Midbrain (tissue), 1 donor: ENCODE data around the gene SEC14L1.
A peak's percentile ranks its signal among the peaks of the same experiment; 100 is the strongest.

Source experiments
- DNase-seq: peaks from one replicate; lab custom pipeline; 2025; lab: John Stamatoyannopoulos, UW

Gene SEC14L1

DNA sequence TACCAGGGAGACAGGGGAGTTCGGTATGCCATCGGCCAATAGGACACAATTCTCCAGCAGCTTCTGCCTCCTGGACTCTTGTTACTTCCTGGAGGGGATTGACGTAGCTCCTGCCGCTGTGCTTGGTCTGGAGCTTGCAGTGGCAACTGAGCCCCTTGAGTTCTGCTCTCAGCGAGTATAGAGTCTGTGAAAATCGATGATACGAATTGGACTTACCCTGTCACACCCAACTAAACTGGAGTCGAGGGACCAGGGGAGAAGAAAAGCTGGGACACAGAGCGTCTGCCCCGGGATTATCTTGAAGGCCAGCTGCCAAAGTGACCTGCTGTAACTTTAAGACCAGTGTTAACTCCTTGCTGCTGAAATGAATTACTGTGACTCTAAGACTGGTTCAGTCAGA is 22.2 kb downstream of the SEC14L1 start:
- peak; percentile 27 for DNase-seq

DNA sequence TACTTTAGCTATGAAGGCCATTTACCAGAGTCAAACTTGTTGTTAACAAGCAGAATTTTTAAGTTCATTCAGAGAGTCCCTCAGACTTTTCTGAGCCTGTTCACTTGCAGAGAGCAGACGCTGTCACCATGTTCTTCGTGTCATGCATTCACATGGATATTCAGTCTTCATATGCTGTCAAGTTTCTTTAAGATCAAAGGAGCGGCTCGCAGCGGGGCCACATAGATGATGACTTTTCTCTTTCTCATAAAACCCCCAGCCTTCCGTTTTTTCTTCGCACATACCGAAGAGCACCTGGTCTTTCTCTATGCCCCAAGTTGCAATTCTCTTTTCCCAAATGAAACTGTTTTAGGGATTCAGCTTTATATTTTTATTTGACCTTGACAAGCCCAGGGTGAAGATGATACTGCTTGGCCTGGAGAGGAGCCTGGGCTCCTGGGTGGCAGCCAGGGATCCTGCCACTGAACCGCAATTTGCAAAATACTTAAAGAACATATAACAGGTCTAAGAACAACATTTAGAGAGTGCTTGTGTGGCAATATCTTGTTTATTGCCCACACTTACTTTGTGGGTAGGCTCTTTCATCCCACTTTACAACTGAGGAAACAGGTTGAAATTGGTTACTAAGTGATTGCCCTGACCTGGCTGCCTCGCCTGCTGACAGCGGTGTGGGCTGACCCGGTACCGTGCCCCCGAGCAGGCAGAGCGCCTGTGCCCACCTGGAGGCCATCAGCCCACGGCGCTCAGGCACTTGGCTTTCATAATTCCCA is 22.9 kb downstream of the SEC14L1 start:
- no peak for DNase-seq

DNA sequence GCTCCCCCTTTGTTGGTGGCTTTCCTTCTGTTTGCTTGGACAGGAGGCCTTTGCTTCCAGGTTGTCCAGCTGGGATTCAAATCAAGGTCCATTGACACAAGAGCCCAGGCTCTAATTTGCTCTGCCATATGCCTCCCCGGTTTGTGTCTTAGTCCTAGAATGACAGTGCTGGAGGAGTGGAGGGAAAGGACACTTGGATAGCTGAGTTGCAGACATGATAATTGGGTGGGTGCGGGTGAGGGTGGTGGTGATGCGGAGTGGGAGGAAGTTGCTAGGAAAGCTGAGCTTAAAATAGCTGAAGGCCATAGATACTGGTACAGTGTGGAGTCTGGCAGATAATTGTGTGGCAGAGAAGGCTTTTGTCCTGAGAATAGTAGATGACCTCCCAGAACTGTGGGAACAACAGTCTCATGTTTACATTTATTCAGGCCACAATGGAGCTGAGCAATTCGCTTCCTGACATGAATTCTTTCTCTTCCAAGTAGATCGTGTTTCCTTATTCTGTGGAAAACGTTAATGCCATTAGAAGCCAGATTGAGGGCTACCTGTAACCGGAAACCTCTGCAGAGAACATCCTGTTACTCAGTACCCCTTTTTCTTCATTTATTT is 23.8 kb downstream of the SEC14L1 start:
- DNase-seq: peak; percentile 38

DNA sequence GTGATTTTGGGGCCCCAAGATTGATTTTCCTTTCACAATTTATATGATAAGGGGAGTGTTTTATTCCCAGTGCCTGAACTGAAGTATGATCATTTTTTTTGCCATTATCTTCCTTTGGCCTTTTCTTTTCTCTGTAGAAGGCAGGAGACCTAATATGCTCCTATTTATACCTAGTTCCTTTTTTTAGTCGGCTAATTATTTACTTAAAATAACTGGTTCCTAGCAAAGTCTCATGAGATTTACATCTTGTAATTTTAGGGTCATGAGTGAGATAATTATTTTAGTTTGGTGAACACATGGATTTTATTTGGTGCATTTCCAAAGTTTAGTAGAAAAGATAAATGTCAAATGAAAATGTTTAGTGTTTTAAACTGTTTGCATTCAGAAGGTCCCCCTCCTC is 24.8 kb downstream of the SEC14L1 start:
- DNase-seq: no peak

DNA sequence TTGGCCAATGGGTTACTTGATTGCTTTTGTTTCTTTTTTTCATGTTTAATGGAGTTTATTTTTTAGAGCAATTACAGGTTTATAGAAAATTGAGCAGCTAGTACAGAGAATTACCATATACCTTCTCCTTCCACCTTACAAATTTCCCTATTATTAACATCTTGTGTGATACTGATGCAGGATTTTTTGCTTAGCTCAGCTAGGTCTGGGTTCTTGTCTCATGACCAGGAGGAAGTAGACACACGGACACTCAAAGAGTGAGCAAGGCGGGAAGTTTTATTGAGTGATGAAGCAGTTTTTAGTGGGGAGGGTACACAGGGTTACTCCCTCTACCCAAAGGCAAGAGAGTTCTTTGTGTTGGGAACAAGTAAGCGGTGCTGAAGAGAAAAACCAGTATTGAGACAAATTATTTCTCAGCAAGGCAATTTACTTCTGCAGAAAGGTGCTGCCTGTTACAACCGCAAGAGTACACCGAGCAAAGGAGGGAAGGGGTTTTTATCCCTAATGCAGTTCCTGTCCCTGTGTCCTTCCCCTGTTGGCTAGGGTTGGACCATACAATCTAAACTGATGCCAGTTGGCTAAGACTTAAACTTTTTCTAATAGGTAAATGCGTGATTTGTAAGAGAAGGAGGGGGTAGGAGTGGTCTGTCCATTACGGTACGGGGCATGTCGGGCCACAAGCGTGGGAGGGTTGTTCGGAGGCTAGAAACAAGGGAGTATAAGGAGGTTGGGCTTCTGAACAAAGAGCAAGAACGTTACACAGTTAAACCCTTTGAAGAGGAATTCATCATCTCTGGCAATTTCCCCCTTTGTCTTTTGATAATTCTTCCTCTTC is 26.9 kb downstream of the SEC14L1 start:
- no peak for DNase-seq

DNA sequence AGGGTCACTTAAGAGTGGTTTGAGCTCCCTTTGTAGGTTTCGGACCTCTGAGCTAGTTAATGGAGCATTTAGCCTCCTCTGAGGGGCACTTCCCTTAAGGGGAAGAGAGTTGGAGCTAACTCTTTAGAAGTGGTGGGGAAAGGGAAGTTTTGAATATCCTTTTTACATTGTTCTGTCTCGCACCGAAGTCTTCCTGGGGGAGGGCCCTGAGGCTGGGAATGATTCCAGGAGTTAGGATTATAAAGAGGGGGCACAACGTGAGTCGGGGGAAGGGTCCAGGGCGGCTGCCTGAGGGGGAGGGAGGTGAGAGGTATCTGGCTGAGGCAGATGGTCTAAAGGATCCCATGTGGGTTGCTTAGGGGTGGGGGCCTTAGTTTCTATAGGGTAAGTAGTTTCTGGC is 32.3 kb downstream of the SEC14L1 start:
- no peak for DNase-seq

DNA sequence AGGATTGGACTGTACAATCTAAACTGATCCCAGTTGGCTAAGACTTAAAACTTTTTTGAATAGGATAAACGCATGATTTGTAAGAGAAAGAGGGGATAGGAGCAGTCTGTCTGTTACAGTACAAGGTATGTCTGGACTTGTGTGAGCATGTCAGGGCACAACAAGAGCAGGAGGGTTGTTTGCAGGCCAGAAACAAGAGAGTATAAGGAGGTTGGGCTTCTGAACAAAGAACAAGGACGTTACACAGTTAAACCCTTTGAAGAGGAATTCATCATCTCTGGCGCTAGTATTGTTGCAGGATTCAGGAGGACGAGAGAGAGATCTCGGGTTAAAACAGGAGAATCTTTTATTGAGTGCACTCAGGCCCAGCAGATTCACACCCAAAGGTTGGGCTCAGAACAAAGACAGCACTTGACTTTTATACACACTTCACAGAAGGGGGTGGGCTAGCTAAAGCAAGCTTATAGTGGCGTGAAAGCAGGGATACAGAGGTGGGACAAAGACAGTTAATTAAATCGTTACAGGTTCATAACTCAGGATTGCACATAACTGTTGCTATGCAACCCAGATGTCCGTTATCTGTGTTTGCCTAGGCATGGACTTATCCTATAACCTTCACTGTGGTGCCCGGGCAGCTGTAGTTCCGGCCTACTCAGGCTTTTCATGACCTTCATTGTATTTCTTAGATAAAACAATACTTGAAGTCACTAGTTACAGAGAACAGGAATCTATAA is 34.3 kb downstream of the SEC14L1 start:
- DNase-seq: no peak

DNA sequence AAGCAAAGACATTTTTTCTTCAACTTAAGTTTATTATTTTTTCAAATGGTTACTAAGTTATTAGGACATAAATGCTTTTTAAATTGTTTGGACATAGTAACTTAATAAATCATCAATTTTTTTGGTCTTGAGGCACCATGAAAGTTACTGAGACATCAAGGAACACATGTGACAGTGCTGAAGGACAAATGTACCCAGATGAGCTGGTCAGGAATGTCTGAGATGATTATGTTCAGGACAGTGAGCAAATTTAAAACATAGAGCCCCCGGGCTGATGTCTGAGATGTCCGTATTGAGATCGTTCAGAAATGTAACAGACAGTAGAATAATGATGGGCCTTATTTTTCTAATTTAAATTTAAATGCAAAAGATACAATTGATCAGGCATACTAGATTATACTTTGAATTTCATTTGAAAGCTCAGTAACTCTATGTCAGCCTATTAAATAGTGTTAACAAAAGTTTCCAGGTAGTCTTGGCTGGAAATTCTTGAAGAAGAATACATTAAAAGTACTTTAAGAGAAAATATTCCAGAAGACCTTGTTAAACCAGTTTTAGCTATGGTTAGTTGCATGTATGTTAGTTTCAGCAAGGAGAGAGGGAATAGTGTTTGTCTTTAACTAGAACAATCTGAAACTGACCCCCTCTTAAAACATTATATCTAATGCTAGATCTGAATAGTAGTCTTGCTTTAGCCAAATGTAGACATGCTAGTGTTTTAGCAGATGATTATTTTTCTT is 36.4 kb downstream of the SEC14L1 start:
- no peak for DNase-seq

DNA sequence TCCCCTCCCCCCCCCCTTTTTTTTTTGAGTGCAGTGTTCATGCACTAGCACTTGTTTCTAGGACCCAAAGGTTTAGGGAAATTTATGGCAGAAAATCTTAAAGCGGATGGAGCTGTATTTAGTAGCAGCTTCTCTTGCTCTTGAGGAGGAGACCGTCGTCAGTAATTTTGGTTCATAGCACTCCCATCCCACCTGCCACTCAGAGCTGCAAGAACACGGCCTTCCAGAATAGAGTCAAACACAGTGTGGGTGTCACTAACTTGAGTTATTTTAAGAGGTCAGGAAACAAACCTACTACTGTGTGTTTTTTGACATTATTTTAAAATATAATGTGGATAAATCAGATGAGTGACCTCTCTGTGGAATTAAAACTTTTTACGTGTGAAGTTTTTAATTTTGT is 37.3 kb downstream of the SEC14L1 start:
- DNase-seq: no peak

DNA sequence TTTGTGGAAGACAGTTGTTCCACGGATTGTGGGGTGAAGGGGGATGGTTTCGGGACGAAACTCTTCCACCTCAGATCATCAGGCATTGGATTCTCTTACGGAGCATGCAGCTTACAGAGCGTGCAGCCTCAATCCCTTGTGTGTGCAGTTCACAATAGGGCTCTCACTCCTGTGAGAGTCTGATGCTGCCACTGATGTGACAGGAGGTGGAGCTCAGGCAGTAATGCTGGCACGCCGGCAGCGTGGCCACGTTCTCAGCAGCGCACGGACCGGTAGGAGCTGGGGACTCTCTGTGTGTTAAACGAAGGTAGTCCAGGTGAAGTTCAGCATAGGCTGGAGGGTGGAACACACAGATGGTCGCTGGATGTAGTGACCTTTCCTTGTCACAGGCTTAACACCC is 37.8 kb downstream of the SEC14L1 start:
- DNase-seq: peak; percentile 32

DNA sequence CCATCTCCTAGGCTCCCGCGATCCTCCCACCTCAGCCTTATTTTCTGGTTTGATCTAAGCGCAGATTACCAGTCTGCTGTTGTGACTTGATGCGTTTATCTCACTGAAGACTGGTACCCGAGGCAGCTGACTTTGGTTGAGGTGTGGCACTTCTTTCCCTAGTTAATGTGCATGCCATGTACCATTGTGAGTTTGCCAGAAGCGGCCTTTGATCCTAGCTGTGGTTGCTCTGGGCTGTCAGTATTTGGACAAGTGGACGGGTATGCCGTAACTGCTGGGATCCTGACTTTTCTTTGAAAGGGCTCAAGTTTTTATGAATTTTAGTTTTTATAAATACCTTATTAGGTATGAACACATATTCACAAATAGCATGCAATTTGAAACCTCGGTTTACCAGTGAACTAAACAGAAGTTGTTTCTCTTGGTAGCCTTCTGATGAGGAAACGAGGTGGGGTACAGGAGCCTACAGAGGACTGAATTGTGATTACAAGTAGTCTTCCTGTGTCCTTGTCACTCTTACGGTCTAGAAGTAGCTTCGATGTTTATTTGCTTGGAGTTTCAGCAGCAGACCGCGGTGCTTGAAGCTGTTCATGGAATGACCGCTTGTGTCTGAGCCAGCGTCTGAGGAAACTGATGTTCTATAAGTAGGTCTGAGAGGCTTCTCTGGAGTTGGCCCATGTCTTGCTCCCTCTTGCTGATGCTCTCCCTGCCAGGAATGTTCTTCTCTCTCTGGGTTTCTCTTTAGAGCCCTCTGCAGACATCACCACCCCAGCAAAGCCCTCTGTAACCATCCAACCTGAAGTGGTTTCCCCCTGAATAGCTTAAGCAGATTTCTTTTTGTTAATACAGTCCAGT is 40.0 kb downstream of the SEC14L1 start:
- DNase-seq: no peak

DNA sequence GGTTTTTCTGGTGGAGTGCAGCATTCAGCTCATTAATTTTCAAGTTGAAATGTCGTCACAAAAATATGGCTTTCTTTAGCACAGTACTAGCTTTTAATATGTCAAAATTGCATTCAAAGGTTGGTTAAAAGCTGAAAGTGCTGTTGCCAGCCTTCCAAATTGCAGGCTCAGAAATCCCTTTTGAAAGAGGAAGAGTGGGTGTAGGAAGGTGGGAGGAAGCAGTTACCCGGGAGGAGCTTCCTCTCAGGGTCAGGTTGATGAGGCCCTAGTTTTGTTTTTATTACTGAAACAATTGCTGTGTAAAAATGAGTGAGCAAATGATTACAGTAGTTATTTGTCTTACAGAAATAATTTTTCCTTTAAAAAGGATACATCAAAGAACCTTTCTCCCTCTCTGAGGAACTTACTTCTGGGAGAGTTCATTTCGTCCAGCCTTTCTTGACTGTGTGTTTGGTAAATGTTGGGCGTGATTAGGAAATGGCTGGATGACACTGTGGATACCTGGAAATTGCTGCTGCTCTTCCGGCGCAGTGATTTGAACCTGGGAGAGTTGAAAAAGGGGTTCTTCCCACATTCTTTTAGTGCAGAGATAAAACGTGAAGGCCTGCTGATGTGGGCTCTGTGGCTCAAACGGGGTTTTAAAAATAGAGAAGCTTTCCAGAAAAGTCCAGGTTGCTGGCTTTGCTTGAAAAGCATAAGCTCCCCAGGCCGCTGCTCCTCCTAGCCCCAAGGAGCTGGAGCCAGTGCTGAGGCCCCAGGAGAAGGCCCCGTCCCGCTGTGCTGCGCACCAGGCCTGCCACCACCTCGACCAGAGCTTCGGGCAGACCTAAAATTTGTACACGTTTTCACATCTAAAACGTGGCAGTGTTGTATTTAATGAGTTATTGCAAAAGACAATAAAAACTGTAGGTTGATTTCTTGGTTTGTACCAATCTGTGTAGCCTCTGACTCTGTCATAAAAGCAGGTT is 41.7 kb downstream of the SEC14L1 start:
- DNase-seq: no peak

DNA sequence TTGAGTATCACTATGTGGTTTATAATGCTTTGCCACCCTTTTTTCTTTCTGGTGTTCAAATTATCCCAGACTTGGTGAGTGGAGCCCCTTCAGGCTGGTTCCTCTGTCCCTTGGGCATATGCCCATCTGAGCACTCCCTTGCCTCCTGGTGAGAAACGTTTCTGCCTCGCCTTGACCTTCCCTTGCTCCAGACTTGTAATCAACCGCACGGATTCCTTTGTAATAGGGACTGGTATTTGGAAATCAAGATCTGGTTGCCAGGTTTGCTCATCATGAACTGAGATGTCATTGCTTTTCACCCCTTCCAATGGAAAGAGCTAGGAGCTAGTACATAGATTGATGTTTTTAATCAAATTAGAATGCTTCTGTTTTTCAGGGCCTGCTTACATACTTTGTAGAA is 43.7 kb downstream of the SEC14L1 start:
- DNase-seq: no peak

DNA sequence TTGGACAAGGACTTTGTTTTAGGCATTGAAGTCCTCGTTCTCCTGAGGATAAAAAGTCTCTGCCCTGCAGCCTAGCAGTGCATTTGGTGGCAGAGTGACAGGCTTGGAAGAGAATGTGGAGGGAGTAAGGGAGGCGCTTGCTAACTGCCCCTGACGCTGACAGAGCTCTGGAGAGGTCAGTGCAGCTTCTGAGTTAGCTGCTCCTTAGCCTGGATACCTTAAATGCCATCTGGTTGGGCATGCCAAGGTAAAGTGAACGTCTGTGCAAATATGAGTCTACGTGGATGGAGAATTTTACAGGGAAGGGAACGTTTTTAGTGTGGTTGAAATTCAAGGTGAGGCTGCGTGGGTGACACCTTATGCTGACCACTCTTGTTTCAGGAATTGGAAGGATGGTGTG is 44.4 kb downstream of the SEC14L1 start:
- DNase-seq: no peak

DNA sequence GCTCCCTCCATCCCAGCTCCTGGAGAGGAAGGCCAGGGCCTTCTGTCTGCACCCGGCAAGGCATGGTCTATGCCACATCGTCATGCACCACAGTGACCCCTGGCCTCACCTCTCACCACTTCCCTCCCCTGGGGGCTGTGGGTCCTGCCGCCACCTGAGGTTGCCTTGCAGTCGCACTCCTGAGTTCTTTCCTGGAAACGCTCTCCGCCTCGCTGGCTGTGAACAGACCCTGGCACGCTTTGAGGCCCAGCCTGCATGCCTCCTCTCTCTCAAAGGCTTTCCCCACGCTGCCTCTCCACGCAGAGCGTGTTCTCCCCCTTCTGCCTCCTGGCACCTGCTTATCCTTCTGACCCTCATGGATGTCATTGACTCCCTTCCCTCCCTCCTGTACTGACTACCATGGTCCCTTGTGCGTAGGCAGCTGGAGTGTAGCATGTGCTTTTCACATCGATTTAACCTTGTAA is 45.4 kb downstream of the SEC14L1 start:
- no peak for DNase-seq

DNA sequence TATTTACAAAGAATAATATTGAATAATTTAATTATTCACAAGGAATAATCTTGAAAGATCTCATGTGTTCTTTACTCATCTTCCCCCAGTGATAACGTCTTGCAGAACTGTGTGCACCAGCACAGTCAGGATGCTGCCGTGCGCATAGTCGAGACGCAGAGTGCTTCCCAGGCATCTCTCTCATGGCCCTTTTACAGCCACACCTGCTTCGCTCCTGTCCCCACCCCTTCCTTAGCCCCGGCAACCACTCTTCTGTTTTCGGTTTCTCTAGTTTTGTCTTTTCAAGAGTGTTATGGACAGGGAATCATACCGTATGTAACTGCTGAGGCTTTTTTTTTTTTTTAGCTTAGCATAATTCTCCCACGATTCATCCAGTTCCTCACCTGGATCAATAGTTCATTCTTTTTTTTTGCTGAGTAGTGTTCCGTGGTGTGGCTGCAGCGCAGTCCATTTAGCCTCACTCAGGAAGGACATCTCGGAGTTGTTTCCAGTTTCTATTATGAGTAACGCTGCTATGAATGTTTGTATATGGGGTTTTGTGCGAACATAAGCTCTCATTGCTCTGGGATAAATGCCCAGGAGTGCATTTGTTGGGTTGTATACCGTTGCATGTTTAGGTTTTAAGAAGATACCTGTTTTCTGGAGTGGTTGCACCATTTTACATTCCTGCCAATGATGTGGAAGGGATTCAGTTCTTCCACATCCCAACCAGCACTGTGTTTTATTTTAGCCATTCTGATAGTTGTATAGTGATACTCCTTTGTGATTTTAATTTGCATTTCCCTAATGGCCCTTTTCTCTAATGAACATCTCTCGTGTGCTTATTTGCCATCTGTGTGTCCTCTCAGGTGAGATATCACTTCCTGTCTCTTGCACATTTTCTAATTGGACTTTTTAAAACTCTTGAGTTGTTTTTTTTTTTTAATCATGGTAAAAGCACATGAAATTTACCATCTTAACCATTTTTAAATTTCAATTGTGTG is 47.6 kb downstream of the SEC14L1 start:
- no peak for DNase-seq

DNA sequence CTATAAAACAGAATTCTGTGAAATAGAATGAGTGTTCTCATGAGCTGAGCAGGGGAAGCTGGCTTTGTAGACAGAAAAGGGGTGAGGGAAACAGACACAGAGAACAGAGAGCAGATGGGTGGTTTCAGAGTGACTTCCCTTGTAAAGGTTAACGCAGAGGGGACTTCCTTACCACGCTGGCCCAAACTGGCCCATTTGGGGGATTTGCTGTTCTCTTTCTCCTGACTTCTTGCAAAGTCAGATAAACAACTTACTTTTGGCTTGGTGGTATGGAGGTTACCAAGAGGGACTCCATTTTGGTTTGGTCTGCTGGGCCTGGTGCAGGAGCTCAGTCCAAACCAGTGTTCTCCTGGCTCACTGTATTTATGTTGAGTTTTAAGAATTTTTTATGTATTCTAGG is 48.4 kb downstream of the SEC14L1 start:
- no peak for DNase-seq

DNA sequence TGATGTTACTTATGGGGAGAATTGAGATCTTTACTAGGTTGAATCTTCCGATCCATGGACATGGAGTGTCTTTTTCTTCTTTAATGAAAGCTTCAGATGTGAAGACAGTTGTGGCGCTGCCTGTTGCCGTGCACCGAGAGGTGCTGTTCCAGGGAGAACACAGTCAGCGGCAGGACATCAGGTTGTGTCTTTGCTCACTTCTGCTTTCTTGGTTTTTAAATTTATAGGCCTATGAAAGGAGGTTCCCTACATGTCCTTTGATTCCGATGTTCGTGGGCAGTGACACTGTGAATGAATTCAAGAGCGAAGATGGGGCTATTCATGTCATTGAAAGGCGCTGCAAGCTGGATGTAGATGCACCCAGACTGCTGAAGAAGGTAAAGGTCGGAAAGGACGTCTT is 49.8 kb downstream of the SEC14L1 start:
- no peak for DNase-seq
